ENCODE data around the gene SUSD3.

The SUSD3 gene

DNA sequence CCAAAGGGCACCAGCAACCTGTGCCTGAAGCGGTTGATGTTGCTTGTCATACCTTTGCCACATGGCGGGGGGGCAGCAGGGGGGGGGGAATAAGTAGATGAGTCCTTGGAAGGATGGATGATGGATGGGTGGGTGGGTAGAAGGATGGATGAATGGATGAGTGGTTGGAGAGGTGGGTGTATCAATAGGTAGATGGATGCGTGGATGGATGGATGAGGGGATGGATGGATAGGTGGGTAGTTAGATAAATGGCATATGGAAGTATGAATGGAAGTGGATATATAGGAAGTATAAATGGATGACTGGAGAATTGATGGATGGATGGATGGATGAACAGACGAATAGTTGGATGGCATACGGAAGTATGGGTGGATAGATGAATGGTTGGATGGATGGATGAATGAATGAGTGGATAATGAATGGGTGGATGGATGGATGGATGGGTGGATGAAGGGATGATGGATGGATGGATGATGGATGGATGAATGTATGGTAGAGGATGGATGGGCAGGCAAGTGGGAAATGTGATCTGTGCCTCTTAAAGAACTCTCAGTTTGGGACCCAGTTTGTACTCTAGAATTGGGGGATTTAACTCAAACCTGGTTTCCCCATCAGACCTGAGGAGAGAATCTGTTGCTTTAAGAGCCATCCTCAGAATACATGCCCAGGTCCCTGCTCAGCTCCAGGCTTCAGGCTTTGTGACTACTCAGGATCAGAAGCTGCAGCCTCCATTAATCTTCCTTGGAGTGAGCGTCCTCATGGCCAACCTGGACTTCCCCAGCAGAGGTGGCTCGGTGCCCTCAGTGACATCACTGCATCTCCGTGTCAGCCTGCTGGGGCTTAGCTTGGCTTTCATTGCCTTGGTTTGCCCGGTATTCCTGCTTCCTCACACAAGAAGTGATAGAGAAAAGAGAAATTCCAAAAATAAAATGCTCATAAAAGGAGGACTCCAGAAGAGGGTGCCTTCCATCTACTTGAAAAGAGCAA lies 27.6 kb upstream of the SUSD3 start:
- DNase-seq, result no peak

- no peak for DNase-seq
Observed at GRCh38 chr9:93031629-93032430, 26.7 kb upstream of the SUSD3 start.

GRCh38 chr9:93032545-93032944 lies 26.0 kb upstream of the SUSD3 start:
- no peak for DNase-seq

DNA sequence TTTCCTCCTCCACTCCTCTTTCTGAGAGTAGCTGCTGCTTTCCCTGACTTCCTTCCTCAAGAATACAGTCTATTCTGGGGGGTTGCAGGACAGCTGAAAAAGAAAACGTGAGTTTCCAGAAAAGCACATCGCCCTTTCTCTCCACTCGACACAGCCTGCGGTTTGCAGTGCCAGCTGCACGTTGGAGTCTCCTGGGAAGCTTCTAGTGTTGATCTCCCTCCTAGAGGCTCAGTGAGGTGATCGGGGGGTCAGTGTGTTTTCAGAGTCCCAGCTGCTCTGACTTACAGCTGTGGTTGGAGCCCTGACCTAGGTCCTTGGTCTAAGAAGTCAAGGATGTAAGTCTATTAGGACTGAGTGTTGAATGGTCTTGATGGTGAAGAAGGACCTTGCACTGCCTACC lies 25.0 kb upstream of the SUSD3 start:
- DNase-seq, result no peak

GRCh38 chr9:93035106-93035660 lies 23.3 kb upstream of the SUSD3 start:
- no peak for DNase-seq

GRCh38 chr9:93035821-93036351 lies 22.6 kb upstream of the SUSD3 start:
- DNase-seq, result no peak

GRCh38 chr9:93036887-93037475 lies 21.5 kb upstream of the SUSD3 start:
- no peak for DNase-seq

GRCh38 chr9:93037476-93037971 lies 21.0 kb upstream of the SUSD3 start:
- no peak for DNase-seq

DNA sequence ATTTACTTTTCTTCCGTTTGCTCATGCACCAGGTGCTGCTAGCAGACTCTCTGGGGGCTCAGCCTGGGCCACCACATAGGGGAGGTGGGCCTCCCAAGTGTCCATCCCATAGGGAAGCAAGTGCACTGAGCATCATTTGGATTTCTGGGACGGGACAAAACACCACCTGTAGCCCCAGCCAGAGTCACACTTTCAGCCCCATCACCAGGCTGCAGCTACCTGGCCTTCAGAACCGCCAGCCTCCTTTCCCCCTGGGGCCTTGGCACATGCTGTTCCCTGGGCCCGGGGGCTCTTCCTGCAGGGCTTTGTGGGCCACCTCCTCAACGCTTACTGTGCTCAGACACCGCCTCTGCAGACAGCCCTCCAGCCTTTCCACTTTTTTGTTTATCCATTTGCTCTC lies 19.6 kb upstream of the SUSD3 start:
- DNase-seq, result no peak

DNA sequence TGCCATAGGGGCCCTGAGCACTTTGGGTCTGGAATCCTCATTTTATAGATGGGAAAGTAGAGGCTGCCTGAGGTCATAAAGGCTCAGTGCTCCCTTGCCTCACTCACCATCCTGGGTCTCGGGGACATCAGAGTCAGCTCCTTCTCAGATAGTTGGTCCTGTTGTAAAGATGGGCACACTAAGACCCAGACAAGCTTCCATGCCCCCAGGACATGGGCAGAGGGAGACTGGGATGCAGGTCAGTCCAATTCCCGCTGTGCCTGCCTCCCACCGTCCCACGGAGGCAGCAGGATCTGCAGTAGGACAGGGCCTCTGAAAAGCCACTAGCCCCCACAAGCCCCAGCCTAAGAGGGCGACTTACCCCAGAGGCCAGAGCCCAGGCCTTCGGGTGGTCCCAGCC lies 19.0 kb upstream of the SUSD3 start:
- no peak for DNase-seq

DNA sequence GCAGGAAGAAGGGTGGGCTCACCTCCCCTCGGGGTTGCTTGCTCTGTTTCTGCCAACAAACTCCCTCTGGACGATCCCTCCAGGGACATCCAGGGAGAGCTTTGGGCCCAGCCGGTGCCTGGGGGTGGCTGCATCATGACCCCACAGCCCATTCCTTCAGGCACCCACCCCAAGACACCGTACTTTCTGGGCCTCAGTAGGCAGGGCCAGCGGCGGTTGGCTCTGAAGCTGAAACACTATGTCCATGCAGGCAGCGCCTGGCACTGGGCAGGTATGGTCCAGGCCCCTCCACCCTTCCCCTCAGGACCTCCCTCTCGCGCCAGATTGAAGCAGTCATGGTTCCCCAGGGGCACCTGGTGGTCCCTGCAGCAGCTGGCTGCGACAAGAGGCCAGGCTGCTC lies 18.5 kb upstream of the SUSD3 start:
- DNase-seq, result no peak

GRCh38 chr9:93040409-93040808 lies 18.1 kb upstream of the SUSD3 start:
- no peak for DNase-seq

GRCh38 chr9:93041108-93041802 lies 17.2 kb upstream of the SUSD3 start:
- DNase-seq, result no peak

DNA sequence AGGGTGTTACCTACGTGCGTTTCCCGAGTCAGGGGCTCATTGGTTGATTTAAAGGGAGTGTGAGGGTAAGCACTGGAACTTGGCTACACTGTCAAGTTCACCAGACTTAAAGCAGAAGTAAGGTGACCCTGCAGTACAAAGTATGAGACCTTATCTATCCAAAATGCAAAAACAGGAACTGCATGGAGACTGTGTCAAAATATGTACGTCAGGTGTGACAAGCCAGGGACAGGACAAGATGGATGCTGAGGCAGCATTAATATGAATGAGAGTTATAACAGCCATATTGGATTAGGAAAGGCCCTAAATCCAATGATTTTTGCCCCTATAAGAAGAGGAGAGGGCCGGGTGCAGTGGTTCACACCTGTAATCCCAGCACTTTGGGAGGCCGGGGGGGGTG lies 15.4 kb upstream of the SUSD3 start:
- no peak for DNase-seq

DNA sequence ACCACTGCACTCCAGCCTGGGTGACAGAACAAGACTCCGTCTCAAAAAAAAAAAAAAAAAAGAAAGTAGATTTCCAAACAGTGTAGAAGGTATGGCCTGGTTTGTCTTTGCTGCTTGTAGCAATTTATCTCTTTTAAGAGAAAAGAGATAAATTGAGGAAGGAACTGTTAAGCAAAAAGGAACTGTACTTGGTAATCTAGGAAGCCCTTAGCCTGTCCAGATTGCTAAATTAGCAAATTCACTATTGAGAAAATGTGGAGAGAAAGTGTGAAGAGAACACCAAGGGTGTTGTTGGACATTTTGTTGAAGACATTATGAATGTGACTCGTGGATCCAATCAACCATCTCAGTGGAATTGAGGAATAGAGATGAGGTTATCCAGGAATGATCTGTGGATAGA lies 13.0 kb upstream of the SUSD3 start:
- DNase-seq, result no peak

DNA sequence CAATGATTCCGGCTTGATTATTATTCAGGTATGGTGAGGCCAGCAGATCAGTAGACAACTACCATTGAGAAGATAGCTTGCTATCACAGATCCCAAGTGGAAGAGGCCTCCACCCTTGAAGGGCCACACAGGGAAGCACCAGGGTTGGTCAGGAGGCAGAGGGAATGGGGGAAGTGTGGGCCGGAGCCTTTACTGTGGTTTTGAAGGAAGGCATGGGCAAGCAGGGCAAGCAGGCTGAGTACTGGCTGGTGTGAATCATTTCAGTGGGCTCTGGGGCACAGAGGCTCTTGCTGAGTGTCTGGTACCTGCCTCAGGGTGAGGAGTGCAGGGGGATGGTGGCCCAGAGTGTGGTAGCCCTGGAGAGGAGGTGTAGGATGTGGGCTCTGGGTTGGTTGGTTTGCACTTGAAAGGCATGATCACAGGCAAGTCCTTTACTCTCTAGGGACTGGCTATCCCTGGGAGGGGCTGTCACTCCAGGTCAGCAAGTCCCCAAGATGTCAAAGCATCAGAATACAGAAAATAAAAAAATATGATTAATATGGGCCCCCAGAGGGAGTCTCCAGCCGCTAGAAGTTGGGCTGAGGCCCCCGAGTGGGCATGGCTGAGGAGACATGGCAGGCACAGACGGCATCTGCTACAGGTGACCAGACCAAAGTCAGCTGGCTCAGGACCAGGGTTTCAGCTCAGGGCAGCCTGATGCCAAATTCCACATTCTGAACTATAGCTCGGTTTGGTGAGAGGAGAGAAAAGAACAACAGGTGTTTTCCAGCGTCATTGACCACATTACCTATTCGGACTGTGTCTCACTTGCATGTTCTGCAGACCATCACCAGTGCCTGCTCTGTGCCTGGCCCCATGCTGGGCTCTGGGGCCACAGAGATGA lies 9.7 kb upstream of the SUSD3 start:
- DNase-seq, result no peak

DNA sequence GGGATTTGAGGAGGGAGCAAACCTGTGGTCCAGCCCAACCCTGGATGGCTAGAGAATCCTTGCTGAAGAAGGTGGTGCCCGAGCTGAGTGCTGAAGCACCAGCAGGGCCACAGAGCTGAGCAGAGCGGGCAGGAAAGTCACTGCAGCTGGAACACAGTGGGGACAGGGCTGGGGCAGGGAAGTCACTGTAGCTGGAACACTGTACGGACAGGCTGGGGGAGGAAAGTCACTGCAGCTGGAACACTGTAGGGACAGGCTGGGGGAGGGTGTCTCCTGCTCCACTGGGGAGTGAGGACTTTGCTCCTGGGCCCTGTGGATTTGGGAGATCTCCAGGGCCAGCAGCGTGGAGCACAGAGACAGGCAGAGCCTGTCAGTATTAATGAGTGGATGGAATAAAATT lies 9.0 kb upstream of the SUSD3 start:
- DNase-seq, result no peak

- no peak for DNase-seq
Observed at GRCh38 chr9:93050231-93050630, 8.3 kb upstream of the SUSD3 start.

DNA sequence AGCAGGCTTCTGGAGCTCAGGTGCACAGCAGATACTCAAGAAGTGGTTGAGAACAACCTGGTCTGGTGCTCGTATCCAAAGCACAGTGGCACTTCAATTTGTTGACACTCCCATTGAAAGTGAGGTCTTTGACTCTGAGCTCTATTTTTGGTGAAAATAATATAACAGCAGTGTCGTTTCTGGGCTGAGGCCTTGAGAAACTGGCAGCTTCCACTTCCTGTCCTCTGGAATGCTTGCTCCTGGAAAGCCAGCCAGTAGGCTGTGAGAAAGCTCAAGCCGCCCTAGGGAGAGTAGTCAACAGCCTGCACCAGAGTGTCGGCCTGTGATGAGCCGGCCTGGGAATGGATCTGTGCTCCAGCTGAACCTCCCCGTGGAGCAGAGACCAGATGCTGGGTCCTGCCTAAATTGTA lies 6.8 kb upstream of the SUSD3 start:
- no peak for DNase-seq

DNA sequence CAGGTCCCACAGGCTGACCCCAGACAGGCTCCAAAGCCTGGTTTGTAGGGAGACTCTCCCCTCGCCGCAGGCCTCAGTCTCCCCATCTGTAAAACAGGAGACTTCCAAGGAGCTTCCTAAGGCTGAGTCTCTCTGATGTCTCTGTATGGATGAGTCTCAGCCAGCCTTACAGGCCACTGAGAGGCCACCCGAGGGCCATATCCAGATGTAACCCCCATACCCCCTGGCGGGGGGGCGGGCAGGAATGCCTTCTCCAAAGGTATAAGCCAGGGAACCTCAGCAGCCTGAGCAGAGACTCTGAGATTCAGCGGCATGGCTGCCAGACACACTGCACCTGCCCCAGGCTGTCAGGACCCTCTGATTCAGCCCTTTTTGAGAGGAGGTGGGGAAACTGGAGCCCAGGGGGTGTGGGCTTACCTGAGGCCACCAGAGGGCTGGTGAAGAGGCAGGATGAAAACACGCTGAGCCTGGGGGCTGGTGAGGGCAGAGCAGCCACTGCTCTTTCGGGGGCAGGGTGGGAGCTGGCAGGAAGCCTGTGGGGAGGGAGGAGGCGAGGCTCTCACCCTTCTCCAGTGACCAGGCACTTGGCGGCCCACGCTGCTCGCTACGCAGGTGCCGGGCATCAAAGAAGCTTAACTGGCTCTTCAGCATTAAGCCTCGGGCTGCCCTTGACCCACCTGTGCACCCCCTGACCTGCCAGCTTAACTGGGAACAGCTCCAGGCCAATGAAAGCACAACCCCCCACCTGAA lies 5.5 kb upstream of the SUSD3 start:
- no peak for DNase-seq

All from NCI-H2081 treated with DMSO at 0.1 percent for 48 hours (cell line).